K562 (cell line): Measurements from ENCODE around the gene LAX1. TPM values are rescaled to one million over a fixed set of nuclear protein-coding genes. Genes with fewer than 3 reads are reported as not detected.
A peak's percentile ranks its signal among the peaks of the same experiment; 100 is the strongest.

Experiments used
- CXXC5 ChIP-seq: fragments of 250-450 bp; sonication (Bioruptor Pico); IDR thresholded peaks from 2 replicates; pipeline ENCODE4 v1.8.0; 2022; ENCODE audit warnings: inconsistent platforms, mild to moderate bottlenecking, moderate library complexity
- POLR3A ChIP-seq: IDR thresholded peaks from 2 replicates; pipeline ENCODE4 v1.6.1; 2011; ENCODE audit warnings: borderline replicate concordance, mild to moderate bottlenecking, moderate library complexity; ENCODE audit not compliant: insufficient read length, insufficient read depth; ENCODE audit errors: extremely low read depth
- RBM17 ChIP-seq: fragments of 200-400 bp; formaldehyde crosslinking; IDR thresholded peaks from 2 replicates; pipeline ENCODE4 v1.6.1; 2017; ENCODE audit warnings: low read depth, mild to moderate bottlenecking, low read length, borderline replicate concordance
- SMAD4 ChIP-seq: fragments of 250-450 bp; sonication (Bioruptor Pico); conservative IDR thresholded peaks from 2 replicates; pipeline ENCODE4 v1.8.0; 2021; ENCODE audit warnings: inconsistent platforms, mild to moderate bottlenecking, moderate library complexity
- TBP ChIP-seq: optimal IDR thresholded peaks from 2 replicates; pipeline ENCODE3; 2011; ENCODE audit warnings: low read depth, low read length, improper control_type of control experiment
- TCF7 ChIP-seq: sonication (generic); IDR thresholded peaks from 2 replicates; pipeline ENCODE4 v1.6.1; 2016; ENCODE audit warnings: antibody characterized with exemption, borderline replicate concordance
- ZNF408 ChIP-seq: fragments of 250-450 bp; sonication (Bioruptor Pico); IDR thresholded peaks from 2 replicates; pipeline ENCODE4 v1.4.0; 2020; ENCODE audit warnings: low read depth, mild to moderate bottlenecking, moderate library complexity
- ZNF79 ChIP-seq: fragments of 250-450 bp; sonication (Bioruptor Pico); IDR thresholded peaks from 2 replicates; pipeline ENCODE4 v1.4.0; 2020; ENCODE audit warnings: low read depth, mild to moderate bottlenecking, moderate library complexity
- polyA plus RNA-seq, 8 experiments: library from polyadenylated mRNA; depleted of rRNA in 4 of 8; stranded (reverse) in 5 of 8; unstranded in 3 of 8; fragments of >200 nt; fragmentation: Nextera tagmentation in 2 of 8; fragmentation: Illumina TruSeq in 1 of 8; extraction: Ambion mirVana in 2 of 8; extraction: Trizol in 1 of 8; gene quantifications; 2 replicates each; pipeline versions ENCODE4 v1.2.1 to v1.2.3, GENCODE V29; 2011 to 2014; ENCODE audit warnings: inconsistent platforms in 1 of 8, missing spikeins in 1 of 8
- total RNA-seq, 7 experiments: library from RNA; depleted of rRNA in 6 of 7; stranded (reverse); fragments of >200 nt in 6 of 7; fragmentation: Illumina TruSeq in 2 of 7; extraction: Trizol in 2 of 7; gene quantifications; 2 replicates each; pipeline versions ENCODE4 v1.2.1 to v1.2.3, GENCODE V29; 2011 to 2021; ENCODE audit warnings: low replicate concordance in 1 of 7
- TF ChIP-seq, protein P1 (sequence below): fragments of 450-650 bp; IDR thresholded peaks from 2 replicates; pipeline ENCODE4 v1.7.1; 2018; ENCODE audit warnings: mild to moderate bottlenecking, low read depth; ENCODE audit not compliant: partially characterized antibody
- TF ChIP-seq, protein P2 (sequence below): fragments of 150-350 bp; IDR thresholded peaks from 2 replicates; pipeline ENCODE4 v1.6.1; 2014; ENCODE audit warnings: low read depth, mild to moderate bottlenecking, low read length, borderline replicate concordance
- TF ChIP-seq, protein P3 (sequence below), 2 experiments: fragments of 450-650 bp; formaldehyde crosslinking in 1 of 2; IDR thresholded peaks; 2 replicates each; pipeline versions ENCODE4 v1.4.0 to v1.6.1; 2014 to 2020; ENCODE audit warnings: mild to moderate bottlenecking in 2 of 2, borderline replicate concordance in 1 of 2, low read depth in 1 of 2

The LAX1 gene
- total and polyA plus RNA-seq, 9 of the 15 experiments (the other 6 are each of a cell fraction or from before 2014, with no cell fraction given) = not detected

DNA sequence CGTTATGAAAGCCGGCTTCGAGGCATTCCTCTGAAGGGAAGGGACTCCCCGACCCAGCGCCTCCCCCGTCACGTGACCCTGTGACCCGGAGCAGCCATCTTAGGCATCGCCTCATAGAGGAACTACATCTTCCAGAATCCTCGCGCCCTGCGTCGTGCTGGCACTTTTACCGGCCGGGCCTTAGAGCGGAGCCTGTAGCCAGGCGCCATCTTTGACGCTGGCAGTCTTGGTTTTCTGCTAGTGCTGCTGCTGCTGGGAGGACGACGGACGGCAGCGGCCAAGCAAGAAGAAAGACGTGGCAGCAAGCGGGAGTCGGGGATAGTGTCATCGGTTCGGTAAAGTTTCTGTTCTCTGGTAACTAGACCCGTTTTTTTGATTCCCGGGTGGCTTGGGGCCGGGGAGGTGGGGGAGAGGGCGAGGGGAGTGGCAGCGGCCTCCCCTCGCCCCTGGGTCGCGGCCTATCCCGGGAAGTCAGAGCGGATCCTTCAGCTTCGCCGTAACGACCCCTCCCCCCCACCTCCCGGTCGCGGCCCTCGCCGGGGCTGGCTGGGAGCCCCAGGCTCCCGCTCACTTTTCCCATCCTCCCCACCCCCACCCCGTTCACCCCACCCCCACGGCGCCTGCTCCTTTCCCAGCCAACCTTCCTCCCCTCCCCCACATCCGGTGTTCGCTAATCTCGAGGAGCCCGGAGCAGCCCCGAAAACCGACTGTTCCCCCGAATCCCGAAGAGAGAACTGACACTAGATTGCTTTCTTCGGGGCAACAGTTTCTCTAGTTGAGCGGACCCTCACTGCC is 30.7 kb downstream of the LAX1 start, which contains the start of the genes ZBED6 and ZC3H11A (continued):
- TF ChIP-seq, protein P1, sequence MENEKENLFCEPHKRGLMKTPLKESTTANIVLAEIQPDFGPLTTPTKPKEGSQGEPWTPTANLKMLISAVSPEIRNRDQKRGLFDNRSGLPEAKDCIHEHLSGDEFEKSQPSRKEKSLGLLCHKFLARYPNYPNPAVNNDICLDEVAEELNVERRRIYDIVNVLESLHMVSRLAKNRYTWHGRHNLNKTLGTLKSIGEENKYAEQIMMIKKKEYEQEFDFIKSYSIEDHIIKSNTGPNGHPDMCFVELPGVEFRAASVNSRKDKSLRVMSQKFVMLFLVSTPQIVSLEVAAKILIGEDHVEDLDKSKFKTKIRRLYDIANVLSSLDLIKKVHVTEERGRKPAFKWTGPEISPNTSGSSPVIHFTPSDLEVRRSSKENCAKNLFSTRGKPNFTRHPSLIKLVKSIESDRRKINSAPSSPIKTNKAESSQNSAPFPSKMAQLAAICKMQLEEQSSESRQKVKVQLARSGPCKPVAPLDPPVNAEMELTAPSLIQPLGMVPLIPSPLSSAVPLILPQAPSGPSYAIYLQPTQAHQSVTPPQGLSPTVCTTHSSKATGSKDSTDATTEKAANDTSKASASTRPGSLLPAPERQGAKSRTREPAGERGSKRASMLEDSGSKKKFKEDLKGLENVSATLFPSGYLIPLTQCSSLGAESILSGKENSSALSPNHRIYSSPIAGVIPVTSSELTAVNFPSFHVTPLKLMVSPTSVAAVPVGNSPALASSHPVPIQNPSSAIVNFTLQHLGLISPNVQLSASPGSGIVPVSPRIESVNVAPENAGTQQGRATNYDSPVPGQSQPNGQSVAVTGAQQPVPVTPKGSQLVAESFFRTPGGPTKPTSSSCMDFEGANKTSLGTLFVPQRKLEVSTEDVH = no peak
- peak; percentile 72 for TF ChIP-seq TBP
- peak; percentile 75; the same call in 1 of the 2 replicates for TF ChIP-seq SMAD4 (CRISPR knock-in tag)
- 0 out of 2 replicates have a peak, but pooled peaks have one; percentile 25 for TF ChIP-seq TCF7
- TF ChIP-seq, protein P2, sequence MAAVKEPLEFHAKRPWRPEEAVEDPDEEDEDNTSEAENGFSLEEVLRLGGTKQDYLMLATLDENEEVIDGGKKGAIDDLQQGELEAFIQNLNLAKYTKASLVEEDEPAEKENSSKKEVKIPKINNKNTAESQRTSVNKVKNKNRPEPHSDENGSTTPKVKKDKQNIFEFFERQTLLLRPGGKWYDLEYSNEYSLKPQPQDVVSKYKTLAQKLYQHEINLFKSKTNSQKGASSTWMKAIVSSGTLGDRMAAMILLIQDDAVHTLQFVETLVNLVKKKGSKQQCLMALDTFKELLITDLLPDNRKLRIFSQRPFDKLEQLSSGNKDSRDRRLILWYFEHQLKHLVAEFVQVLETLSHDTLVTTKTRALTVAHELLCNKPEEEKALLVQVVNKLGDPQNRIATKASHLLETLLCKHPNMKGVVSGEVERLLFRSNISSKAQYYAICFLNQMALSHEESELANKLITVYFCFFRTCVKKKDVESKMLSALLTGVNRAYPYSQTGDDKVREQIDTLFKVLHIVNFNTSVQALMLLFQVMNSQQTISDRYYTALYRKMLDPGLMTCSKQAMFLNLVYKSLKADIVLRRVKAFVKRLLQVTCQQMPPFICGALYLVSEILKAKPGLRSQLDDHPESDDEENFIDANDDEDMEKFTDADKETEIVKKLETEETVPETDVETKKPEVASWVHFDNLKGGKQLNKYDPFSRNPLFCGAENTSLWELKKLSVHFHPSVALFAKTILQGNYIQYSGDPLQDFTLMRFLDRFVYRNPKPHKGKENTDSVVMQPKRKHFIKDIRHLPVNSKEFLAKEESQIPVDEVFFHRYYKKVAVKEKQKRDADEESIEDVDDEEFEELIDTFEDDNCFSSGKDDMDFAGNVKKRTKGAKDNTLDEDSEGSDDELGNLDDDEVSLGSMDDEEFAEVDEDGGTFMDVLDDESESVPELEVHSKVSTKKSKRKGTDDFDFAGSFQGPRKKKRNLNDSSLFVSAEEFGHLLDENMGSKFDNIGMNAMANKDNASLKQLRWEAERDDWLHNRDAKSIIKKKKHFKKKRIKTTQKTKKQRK = no peak
- TF ChIP-seq, protein P3, sequence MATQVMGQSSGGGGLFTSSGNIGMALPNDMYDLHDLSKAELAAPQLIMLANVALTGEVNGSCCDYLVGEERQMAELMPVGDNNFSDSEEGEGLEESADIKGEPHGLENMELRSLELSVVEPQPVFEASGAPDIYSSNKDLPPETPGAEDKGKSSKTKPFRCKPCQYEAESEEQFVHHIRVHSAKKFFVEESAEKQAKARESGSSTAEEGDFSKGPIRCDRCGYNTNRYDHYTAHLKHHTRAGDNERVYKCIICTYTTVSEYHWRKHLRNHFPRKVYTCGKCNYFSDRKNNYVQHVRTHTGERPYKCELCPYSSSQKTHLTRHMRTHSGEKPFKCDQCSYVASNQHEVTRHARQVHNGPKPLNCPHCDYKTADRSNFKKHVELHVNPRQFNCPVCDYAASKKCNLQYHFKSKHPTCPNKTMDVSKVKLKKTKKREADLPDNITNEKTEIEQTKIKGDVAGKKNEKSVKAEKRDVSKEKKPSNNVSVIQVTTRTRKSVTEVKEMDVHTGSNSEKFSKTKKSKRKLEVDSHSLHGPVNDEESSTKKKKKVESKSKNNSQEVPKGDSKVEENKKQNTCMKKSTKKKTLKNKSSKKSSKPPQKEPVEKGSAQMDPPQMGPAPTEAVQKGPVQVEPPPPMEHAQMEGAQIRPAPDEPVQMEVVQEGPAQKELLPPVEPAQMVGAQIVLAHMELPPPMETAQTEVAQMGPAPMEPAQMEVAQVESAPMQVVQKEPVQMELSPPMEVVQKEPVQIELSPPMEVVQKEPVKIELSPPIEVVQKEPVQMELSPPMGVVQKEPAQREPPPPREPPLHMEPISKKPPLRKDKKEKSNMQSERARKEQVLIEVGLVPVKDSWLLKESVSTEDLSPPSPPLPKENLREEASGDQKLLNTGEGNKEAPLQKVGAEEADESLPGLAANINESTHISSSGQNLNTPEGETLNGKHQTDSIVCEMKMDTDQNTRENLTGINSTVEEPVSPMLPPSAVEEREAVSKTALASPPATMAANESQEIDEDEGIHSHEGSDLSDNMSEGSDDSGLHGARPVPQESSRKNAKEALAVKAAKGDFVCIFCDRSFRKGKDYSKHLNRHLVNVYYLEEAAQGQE (IDR thresholded peaks at IDR 0.05; ENCODE audit: borderline replicate concordance) = peak; percentile 93
- TF ChIP-seq, protein P3 (CRISPR knock-in tag; IDR thresholded peaks at IDR 0.05; ENCODE audit: low read depth) = no peak; the same call in 1 of the 2 replicates
- TF ChIP-seq POLR3A = no peak
- TF ChIP-seq ZNF408 (CRISPR knock-in tag) = no peak
- no peak for TF ChIP-seq RBM17
- TF ChIP-seq ZNF79 (CRISPR knock-in tag) = no peak
- peak; percentile 98 for TF ChIP-seq CXXC5 (CRISPR knock-in tag)
